Ammon's horn (tissue), 1 donor: ENCODE measurements around the gene NUAK1.

ENCODE experiments used
- DNase-seq: peaks from one replicate; pipeline ENCODE4 v3.0.0-alpha.2; 2016; ENCODE audit warnings: low spot score

Gene NUAK1

GRCh38 chr12:106063826-106064720, 74.7 kb downstream of the NUAK1 start:
- no peak for DNase-seq

- DNase-seq, result no peak
Observed at GRCh38 chr12:106062693-106063092, 76.1 kb downstream of the NUAK1 start.

GRCh38 chr12:106058256-106059182, 80.2 kb downstream of the NUAK1 start:
- no peak for DNase-seq

DNA sequence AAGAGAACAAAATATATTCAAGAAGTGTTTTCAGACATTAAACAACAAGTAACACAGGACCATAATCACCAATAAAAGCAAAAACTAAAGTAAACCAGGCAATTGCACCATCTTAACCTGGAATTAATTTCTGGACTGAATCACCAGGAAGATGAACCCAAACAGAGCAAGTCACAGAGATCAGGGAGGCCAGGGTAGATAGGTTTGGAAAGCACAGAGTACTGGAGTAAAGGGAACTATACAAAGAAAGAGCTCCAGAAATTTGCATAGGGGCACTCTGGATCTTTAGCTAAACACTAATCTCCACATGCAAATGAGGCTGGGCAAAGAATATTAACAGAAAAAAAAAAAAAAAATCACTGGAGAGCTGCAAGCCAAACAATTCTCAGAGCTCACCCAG, 84.7 kb downstream of the NUAK1 start:
- DNase-seq, result no peak

DNA sequence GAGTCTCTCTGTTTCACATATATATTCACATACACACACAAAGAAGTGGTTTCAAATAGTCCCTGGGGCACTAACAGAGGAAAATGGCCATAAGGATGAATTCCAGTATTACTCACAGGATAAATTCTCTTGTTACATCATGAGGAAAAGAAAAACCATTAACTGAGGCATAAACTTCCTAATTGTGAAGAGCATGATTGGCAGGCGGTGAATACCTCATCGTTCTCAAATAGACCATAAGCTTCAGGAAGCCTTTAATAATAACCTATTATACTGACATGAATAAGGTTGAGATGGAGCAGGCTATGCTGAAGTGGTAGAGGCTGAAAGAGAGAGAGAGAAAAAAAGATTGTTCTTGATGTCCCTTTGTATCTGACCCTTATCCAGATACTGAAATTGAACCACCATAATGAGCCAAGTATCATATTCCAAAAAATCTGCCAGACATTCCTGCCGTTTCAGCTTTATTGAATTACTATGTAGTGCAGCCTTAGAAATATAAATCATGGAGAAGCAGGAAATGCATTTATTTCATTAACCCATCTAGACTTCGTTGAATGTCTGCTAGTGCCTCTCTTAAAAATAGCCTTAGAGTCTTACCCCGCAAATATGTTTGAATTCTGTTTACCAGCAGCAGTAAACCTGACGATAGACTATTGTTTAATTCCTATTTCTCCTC, 86.8 kb downstream of the NUAK1 start:
- DNase-seq, result no peak

- DNase-seq, result no peak
Observed at GRCh38 chr12:106049546-106049945, 89.2 kb downstream of the NUAK1 start.

DNA sequence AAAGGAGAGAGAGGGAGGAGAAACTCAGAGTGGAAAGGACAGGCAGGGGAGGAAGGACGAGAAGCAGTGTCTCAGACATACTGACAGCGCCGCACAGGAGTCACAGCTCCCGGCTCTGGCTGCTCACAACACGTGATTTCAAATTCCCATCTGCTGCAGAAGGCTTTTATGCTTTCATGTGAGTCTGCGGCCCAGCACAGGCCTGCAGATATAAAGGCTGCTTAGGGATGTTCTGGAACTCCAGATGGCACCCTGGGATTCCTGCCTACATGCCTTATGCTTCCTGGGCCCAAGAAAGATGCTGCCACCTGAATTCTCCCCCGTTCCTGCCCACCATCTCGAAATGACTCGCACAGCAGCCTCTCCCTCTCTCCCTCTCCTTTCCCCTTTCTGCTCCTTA, 89.6 kb downstream of the NUAK1 start:
- peak; percentile 90 for DNase-seq

DNA sequence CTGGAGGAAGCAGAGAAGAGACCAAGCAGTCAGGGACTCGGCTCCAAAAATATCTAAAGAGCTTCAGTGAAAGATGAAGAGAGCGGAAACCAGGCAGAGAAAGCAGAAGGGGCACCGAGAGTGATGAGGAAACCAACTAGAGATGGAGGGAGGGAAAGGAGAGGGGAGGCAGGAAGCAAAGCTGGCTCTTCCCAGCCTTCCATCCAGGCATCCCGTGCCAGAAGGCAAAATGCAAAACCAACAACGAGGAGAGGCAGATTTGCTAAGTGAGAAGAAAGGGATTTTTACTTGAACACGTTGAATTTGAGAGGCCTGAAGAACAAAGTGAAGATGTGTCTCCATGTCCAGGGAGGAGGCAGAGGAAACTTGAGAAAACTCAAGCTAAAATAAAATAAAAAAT, 90.1 kb downstream of the NUAK1 start:
- no peak for DNase-seq

GRCh38 chr12:106048016-106048415, 90.7 kb downstream of the NUAK1 start:
- no peak for DNase-seq

- DNase-seq, result no peak
Observed at GRCh38 chr12:106046947-106047346, 91.8 kb downstream of the NUAK1 start.

GRCh38 chr12:106046301-106046846, 92.4 kb downstream of the NUAK1 start:
- no peak for DNase-seq

GRCh38 chr12:106045251-106045674, 93.5 kb downstream of the NUAK1 start:
- DNase-seq, result no peak

DNA sequence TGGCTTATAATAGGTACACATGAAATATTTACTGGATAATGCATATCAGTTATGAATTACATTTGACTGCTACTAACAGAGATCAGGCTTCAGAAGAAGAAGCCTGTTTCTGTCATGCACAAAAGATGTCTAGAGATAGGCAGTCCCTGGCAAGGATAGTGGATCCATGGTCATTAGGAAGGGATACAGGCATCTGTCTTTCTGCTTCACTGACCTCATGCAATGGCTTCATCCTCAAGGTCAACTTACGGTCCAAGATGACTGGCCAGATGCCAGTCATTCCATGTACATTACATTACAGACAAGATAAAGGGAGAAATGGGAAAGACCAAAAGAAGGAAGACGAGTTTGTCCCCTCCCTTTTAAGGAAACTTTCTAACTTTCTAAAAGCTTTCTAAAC, 94.0 kb downstream of the NUAK1 start:
- DNase-seq, result no peak

- DNase-seq, result no peak
Observed at GRCh38 chr12:106042037-106042436, 96.7 kb downstream of the NUAK1 start.

DNA sequence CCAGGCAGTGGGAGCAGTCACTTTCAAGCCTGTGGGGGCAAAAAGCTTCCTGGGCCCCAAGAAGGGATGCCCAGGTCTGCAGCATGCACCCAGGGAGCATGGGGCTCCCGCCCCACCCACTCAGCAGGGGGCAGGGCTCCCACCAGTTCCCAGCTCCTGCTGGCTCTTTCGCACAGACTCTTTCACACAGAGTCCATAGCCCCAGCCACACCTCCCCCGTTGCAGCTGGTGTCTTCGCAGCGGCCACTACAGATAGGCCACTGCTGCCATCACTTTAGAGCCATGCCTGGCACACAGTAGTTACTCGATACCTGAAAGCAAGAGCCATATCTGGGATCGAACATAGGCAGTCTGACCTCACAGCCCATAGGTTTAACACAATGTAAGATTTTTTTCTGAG, 98.2 kb downstream of the NUAK1 start:
- no peak for DNase-seq

- DNase-seq, result no peak
Observed at GRCh38 chr12:106039646-106040404, 98.9 kb downstream of the NUAK1 start.

- no peak for DNase-seq
Observed at GRCh38 chr12:106039242-106039641, 99.5 kb downstream of the NUAK1 start.

- DNase-seq, result no peak
Observed at GRCh38 chr12:106037524-106038298, 101.0 kb downstream of the NUAK1 start.

- DNase-seq, result no peak
Observed at GRCh38 chr12:106035421-106035820, 103.3 kb downstream of the NUAK1 start.

DNA sequence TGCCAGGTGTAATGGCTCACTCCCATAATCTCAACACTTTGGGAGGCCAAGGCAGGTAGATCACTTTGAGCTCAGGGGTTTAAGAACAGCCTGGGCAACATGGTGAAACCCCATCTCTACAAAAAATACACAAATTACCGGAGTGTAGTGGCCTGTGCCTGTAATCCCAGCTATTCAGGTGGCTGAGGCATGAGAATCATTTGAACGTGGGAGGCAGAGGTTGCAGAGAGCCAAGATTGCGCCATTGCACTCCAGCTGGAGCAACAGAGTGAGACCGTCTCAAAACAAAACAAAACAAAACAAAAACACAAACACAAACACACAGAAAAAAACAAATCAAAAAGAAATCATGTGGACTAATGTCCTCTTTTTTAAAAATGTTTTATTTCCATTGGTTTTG, 104.4 kb downstream of the NUAK1 start:
- DNase-seq, result no peak
